Peyer's patch (tissue), 4 donors: ENCODE data around the gene RAB31.

Experiments
- CTCF ChIP-seq, 6 experiments: fragments of 450-650 bp in 4 of 6; fragments of 200-600 bp in 2 of 6; sonication (generic) in 1 of 6; IDR thresholded peaks; one replicate each; pipeline ENCODE4 v1.5.1; 2017 to 2019; ENCODE audit warnings: antibody characterized with exemption in 6 of 6, mild to moderate bottlenecking in 3 of 6, moderate library complexity in 1 of 6
- POLR2A ChIP-seq, 2 donors: fragments of 450-650 bp; IDR thresholded peaks; one replicate each; pipeline ENCODE4 v1.5.1; 2017; ENCODE audit warnings: antibody characterized with exemption in 2 of 2, mild to moderate bottlenecking in 2 of 2, moderate library complexity in 2 of 2

- TF ChIP-seq CTCF (IDR thresholded peaks at IDR 0.05) (no peak), POLR2A (IDR thresholded peaks at IDR 0.05) (no peak)
These were observed 197.4 kb downstream of the RAB31 start for GRCh38 chr18:9905401-9905922.
